HepG2 (cell line): ENCODE results near the gene KLHL17. TPM values are rescaled to one million over a fixed set of nuclear protein-coding genes. Genes with fewer than 3 reads are reported as not detected.

Experiments used
- BCL6 ChIP-seq: IDR thresholded peaks from 2 replicates; pipeline ENCODE4 v1.6.1; 2016; ENCODE audit warnings: missing genetic modification reagents, missing compliant biosample characterization
- BRF2 ChIP-seq: sonication (generic); formaldehyde crosslinking; IDR thresholded peaks from 2 replicates; pipeline ENCODE4 v1.8.1; 2022; ENCODE audit warnings: mild to moderate bottlenecking, missing genetic modification reagents
- CCDC6 ChIP-seq: sonication (generic); formaldehyde crosslinking; IDR thresholded peaks from 2 replicates; pipeline ENCODE4 v1.8.1; 2022; ENCODE audit warnings: mild to moderate bottlenecking, missing genetic modification reagents, moderate library complexity
- CEBPZ ChIP-seq: IDR thresholded peaks from 2 replicates; pipeline ENCODE4 v1.6.1; 2012; ENCODE audit warnings: low read length, improper control_type of control experiment
- FOXA3 ChIP-seq: IDR thresholded peaks from 2 replicates; pipeline ENCODE4 v1.6.1; 2016; ENCODE audit warnings: missing genetic modification reagents, missing compliant biosample characterization
- FOXC1 ChIP-seq: sonication (generic); formaldehyde crosslinking; IDR thresholded peaks from 2 replicates; pipeline ENCODE4 v1.8.0; 2022; ENCODE audit warnings: mild to moderate bottlenecking, missing genetic modification reagents, borderline replicate concordance
- FOXK1 ChIP-seq: sonication (generic); formaldehyde crosslinking; IDR thresholded peaks from 2 replicates; pipeline ENCODE4 v1.4.0; 2020; ENCODE audit warnings: low read depth, missing genetic modification reagents, borderline replicate concordance
- GZF1 ChIP-seq: sonication (generic); formaldehyde crosslinking; IDR thresholded peaks from 2 replicates; pipeline ENCODE4 v1.5.1; 2020; ENCODE audit warnings: mild to moderate bottlenecking, missing genetic modification reagents
- KDM5B ChIP-seq: sonication (generic); formaldehyde crosslinking; IDR thresholded peaks from 2 replicates; pipeline ENCODE4 v1.4.0; 2020; ENCODE audit warnings: missing genetic modification reagents, mild to moderate bottlenecking, borderline replicate concordance
- RBM39 ChIP-seq: fragments of 200-400 bp; formaldehyde crosslinking; IDR thresholded peaks from one replicate; pipeline ENCODE4 v1.6.1; 2018; ENCODE audit warnings: antibody characterized with exemption, mild to moderate bottlenecking, low read depth, low read length; ENCODE audit not compliant: poor library complexity, severe bottlenecking
- REXO4 ChIP-seq: sonication (generic); formaldehyde crosslinking; IDR thresholded peaks from 2 replicates; pipeline ENCODE4 v1.8.0; 2022; ENCODE audit warnings: missing genetic modification reagents, mild to moderate bottlenecking, borderline replicate concordance
- SMAD3 ChIP-seq: sonication (generic); formaldehyde crosslinking; IDR thresholded peaks from 2 replicates; pipeline ENCODE4 v1.4.0; 2020; ENCODE audit warnings: missing genetic modification reagents
- TCF12 ChIP-seq, 2 experiments: fragments of 450-650 bp in 1 of 2; sonication (generic) in 1 of 2; formaldehyde crosslinking in 1 of 2; IDR thresholded peaks; 2 replicates each; pipeline versions ENCODE4 v1.6.1 to v1.8.0; 2017 to 2022; ENCODE audit warnings: antibody characterized with exemption in 1 of 2, mild to moderate bottlenecking in 1 of 2, missing genetic modification reagents in 1 of 2, moderate library complexity in 1 of 2
- ZBTB7B ChIP-seq: sonication (generic); formaldehyde crosslinking; IDR thresholded peaks from 2 replicates; pipeline ENCODE4 v1.4.0; 2020; ENCODE audit warnings: missing genetic modification reagents
- ZNF17 ChIP-seq: sonication (generic); formaldehyde crosslinking; IDR thresholded peaks from 2 replicates; pipeline ENCODE4 v1.5.0; 2020; ENCODE audit warnings: mild to moderate bottlenecking, missing genetic modification reagents
- ZNF225 ChIP-seq: sonication (generic); formaldehyde crosslinking; IDR thresholded peaks from 2 replicates; pipeline ENCODE4 v1.4.0; 2020; ENCODE audit warnings: mild to moderate bottlenecking, missing genetic modification reagents
- ZNF549 ChIP-seq: sonication (generic); formaldehyde crosslinking; IDR thresholded peaks from 2 replicates; pipeline ENCODE4 v1.5.0; 2020; ENCODE audit warnings: missing genetic modification reagents
- ZNF570 ChIP-seq: sonication (generic); formaldehyde crosslinking; IDR thresholded peaks from 2 replicates; pipeline ENCODE4 v1.4.0; 2020; ENCODE audit warnings: mild to moderate bottlenecking, missing genetic modification reagents, borderline replicate concordance
- polyA plus RNA-seq, 8 experiments: library from polyadenylated mRNA; depleted of rRNA in 3 of 8; stranded (reverse) in 7 of 8; unstranded in 1 of 8; fragments of >200 nt; fragmentation: Illumina TruSeq in 4 of 8; extraction: Trizol in 4 of 8; gene quantifications; 2 replicates each; pipeline versions ENCODE4 v1.2.1 to v1.2.3, GENCODE V29; 2011 to 2016; ENCODE audit warnings: low read depth in 4 of 8, missing spikeins in 1 of 8, mixed read lengths in 1 of 8; ENCODE audit not compliant: insufficient read depth in 1 of 8
- total RNA-seq, 5 experiments: library from RNA; depleted of rRNA; stranded (reverse); fragments of >200 nt; fragmentation: Illumina TruSeq; extraction: Trizol; gene quantifications; 2 replicates each; pipeline ENCODE4 v1.2.3, GENCODE V29; 2016; ENCODE audit warnings: low read depth in 1 of 5
- TF ChIP-seq, protein P1 (sequence below): sonication (generic); formaldehyde crosslinking; IDR thresholded peaks from 2 replicates; pipeline ENCODE4 v1.5.0; 2020; ENCODE audit warnings: missing genetic modification reagents
- TF ChIP-seq, protein P2 (sequence below): sonication (generic); formaldehyde crosslinking; IDR thresholded peaks from 2 replicates; pipeline ENCODE4 v1.5.0; 2020; ENCODE audit warnings: missing genetic modification reagents
- TF ChIP-seq, protein P3 (sequence below): sonication (generic); formaldehyde crosslinking; IDR thresholded peaks from 2 replicates; pipeline ENCODE4 v1.8.0; 2022; ENCODE audit warnings: mild to moderate bottlenecking, missing genetic modification reagents

Gene KLHL17
- total and polyA plus RNA-seq, 2 of the 13 experiments (the other 11 are each of a cell fraction or from before 2014, with no cell fraction given), result 9.3 to 24.7 TPM

DNA sequence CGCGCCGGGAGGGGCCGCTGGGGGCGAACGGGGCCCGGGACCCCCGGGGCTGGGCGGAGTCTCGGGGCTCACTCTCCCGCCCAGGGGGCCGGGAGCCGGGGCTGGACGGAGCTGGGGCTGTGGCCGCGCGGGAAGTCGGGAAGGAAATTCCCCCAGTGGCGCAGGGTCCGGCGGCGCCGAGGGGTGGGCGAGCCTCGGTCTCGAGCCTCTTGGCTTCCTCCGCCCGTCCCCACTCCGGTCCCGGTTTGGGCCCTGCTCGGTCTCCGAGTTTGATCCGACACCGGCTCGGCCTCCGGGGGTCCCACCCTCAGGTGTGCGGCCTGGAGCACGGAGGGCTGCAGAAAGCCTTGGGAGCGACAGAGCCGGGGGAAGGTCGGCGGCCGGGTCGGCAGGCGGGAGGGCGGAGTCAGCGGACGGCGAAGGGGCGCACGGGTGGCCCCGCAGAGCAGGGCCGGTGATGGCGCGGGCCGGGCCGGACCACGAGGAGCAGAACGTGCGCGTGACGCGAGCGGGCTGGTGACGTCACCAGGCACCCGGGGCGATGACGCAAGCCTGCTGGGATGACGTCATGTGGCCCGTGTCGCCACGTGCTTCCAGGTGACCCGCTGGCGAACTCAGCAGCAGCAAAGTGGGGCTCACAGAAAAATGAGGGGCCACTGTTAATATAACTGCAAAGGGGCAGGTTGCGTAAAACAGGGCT is 40.1 kb downstream of the KLHL17 start (continued):
- TF ChIP-seq, protein P1, sequence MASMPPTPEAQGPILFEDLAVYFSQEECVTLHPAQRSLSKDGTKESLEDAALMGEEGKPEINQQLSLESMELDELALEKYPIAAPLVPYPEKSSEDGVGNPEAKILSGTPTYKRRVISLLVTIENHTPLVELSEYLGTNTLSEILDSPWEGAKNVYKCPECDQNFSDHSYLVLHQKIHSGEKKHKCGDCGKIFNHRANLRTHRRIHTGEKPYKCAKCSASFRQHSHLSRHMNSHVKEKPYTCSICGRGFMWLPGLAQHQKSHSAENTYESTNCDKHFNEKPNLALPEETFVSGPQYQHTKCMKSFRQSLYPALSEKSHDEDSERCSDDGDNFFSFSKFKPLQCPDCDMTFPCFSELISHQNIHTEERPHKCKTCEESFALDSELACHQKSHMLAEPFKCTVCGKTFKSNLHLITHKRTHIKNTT (CRISPR knock-in tag), result 0 out of 2 replicates have a peak, but pooled peaks have one; percentile 16
- TF ChIP-seq REXO4 (CRISPR knock-in tag) (peak; percentile 86), RBM39 (no peak), FOXA3 (peak; percentile 46; the same call in 1 of the 2 replicates), CCDC6 (CRISPR knock-in tag) (0 out of 2 replicates have a peak, but pooled peaks have one; percentile 66), FOXC1 (CRISPR knock-in tag) (peak; percentile 94), FOXK1 (CRISPR knock-in tag) (peak; percentile 49; the same call in 1 of the 2 replicates), BRF2 (no peak), TCF12 (IDR thresholded peaks at IDR 0.05) (no peak), TCF12 (CRISPR knock-in tag; IDR thresholded peaks at IDR 0.05) (no peak; the same call in none of the 2 replicates), GZF1 (CRISPR knock-in tag) (0 out of 2 replicates have a peak, but pooled peaks have one; percentile 31), ZNF225 (CRISPR knock-in tag) (peak; percentile 54; the same call in 1 of the 2 replicates), CEBPZ (no peak), BCL6 (CRISPR knock-in tag) (peak; percentile 37), ZBTB7B (CRISPR knock-in tag) (peak; percentile 86), ZNF570 (no peak), ZNF17 (CRISPR knock-in tag) (no peak), ZNF549 (CRISPR knock-in tag) (0 out of 2 replicates have a peak, but pooled peaks have one; percentile 25), KDM5B (CRISPR knock-in tag) (peak; percentile 77; the same call in 1 of the 2 replicates), SMAD3 (CRISPR knock-in tag) (0 out of 2 replicates have a peak, but pooled peaks have one; percentile 21)
- TF ChIP-seq, protein P2, sequence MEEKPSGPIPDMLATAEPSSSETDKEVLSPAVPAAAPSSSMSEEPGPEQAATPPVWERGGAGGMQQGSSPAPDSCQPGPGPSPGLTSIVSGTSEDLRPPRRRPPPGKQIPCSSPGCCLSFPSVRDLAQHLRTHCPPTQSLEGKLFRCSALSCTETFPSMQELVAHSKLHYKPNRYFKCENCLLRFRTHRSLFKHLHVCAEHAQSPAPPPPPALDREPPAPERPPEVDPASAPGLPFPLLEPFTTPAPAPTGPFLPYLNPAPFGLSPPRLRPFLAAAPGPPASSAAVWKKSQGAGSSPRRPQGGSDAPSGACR (CRISPR knock-in tag), result peak; percentile 83; the same call in 1 of the 2 replicates
- TF ChIP-seq, protein P3, sequence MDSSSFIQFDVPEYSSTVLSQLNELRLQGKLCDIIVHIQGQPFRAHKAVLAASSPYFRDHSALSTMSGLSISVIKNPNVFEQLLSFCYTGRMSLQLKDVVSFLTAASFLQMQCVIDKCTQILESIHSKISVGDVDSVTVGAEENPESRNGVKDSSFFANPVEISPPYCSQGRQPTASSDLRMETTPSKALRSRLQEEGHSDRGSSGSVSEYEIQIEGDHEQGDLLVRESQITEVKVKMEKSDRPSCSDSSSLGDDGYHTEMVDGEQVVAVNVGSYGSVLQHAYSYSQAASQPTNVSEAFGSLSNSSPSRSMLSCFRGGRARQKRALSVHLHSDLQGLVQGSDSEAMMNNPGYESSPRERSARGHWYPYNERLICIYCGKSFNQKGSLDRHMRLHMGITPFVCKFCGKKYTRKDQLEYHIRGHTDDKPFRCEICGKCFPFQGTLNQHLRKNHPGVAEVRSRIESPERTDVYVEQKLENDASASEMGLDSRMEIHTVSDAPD (CRISPR knock-in tag), result peak; percentile 13; the same call in 1 of the 2 replicates
